Right cardiac atrium (tissue), 5 donors: Measurements from ENCODE around the gene TSPAN14. TPM values are rescaled to one million over a fixed set of nuclear protein-coding genes. Genes with fewer than 3 reads are reported as not detected.

Experiments used
- ATAC-seq, 2 donors: fragments of 200-7000 bp; cut with Tn5 transposase; one replicate each; pipeline versions ENCODE4 v1.8.0 to v1.9.1; 2020; ENCODE audit warnings: moderate library complexity in 2 of 2, mild to moderate bottlenecking in 1 of 2
- DNase-seq, 3 donors: peaks; one replicate each; pipeline ENCODE4 v3.0.0-alpha.2; 2020
- H3K27ac ChIP-seq: one replicate; pipeline ENCODE4 v1.5.1; 2013; ENCODE audit warnings: mild to moderate bottlenecking, low read length, control low read depth, moderate library complexity
- H3K27me3 ChIP-seq: one replicate; pipeline ENCODE4 v1.6.1; 2013; ENCODE audit not compliant: control insufficient read depth, insufficient read depth
- H3K4me1 ChIP-seq: one replicate; pipeline ENCODE4 v1.6.1; 2013; ENCODE audit warnings: low read length; ENCODE audit not compliant: control insufficient read depth, insufficient read depth
- H3K4me3 ChIP-seq: one replicate; pipeline ENCODE4 v1.5.1; 2013; ENCODE audit warnings: low read length, control low read depth
- H3K9me3 ChIP-seq: one replicate; pipeline ENCODE4 v1.6.1; 2013; ENCODE audit warnings: low read length; ENCODE audit not compliant: control insufficient read depth
- WGBS: extraction: QIAGEN DNeasy Blood & Tissue Kit; methylation state at CpG from one replicate; pipeline ENCODE4 v1.1.7; 2013; 5-methylcytosine and 5-hydroxymethylcytosine counted together
- intact Hi-C, 4 donors: fragments of 100-400 bp; cut with DNase I; formaldehyde crosslinking; loops; one replicate each; pipeline versions ENCODE4 v1.11.0 to v1.14.0; 2022 to 2023
- polyA plus RNA-seq: library from polyadenylated mRNA; stranded (reverse); fragments of 200-250 nt; gene quantifications from one replicate; pipeline ENCODE4 v1.2.3, GENCODE V29; 2013
- total RNA-seq, 4 donors: library from RNA; stranded (reverse); fragmentation: NEBNext Ultra II Directional; extraction: Animal tissue kit (Norgen Biotek cat#: 25700); gene quantifications; one replicate each; pipeline ENCODE4 v1.2.1, GENCODE V29; 2021
- donor health status: healthy with polysubstance abuse.
- donor health status: DM: no; HTN: yes; CAD: no.
- donor health status: DM: no; HTN: no; CAD: no.
- donor health status: DM: no; HTN: yes; CAD: no; lungs with severe emphysema.
- donor health status: DM: yes; HTN: yes; CAD: no.

TSPAN14 gene
- total and polyA plus RNA-seq, 5 donors, result 24.4 to 44.1 (median 29.1) TPM

- DNase-seq, result no peak
- H3K4me3 ChIP-seq, result no peak overlapping the region
- intact Hi-C loops, result loop anchor here in 3 of 4 donors (5.0 to 10.0 kb wide), 4 partner anchors 45 to 117 kb away; no protein-coding TSS in a partner anchor
- WGBS, result 68% methylated on average over 13 of the region's 13 CpGs
- no peak for ATAC-seq
- peaks cover 64% of the 10 kb centered on the region for H3K4me1 ChIP-seq
- no peaks in the 10 kb centered on the region for H3K9me3 ChIP-seq
- H3K27me3 ChIP-seq, result no peaks in the 10 kb centered on the region
- H3K27ac ChIP-seq, result peak overlapping the region; percentile 65
Measured at GRCh38 chr10:80501913-80502521, 47.9 kb downstream of the TSPAN14 start.

GRCh38 chr10:80502621-80503583 is 48.8 kb downstream of the TSPAN14 start:
- WGBS, result 80% methylated on average over 13 of the region's 13 CpGs
- no peaks in the 10 kb centered on the region for H3K9me3 ChIP-seq
- peak overlapping the region; percentile 30 for H3K27ac ChIP-seq
- H3K4me1 ChIP-seq, result peaks cover 59% of the 10 kb centered on the region
- intact Hi-C loops, result loop anchor here in 3 of 4 donors (5.0 to 10.0 kb wide), 4 partner anchors 46 to 118 kb away; no protein-coding TSS in a partner anchor
- H3K4me3 ChIP-seq, result no peak overlapping the region
- ATAC-seq (no peak), DNase-seq (no peak)
- H3K27me3 ChIP-seq, result no peaks in the 10 kb centered on the region

GRCh38 chr10:80503584-80504157 is 49.6 kb downstream of the TSPAN14 start:
- Histone ChIP-seq H3K4me1 (peaks cover 52% of the 10 kb centered on the region), H3K27ac (peak overlapping the region; percentile 50), H3K9me3 (no peaks in the 10 kb centered on the region), H3K27me3 (no peaks in the 10 kb centered on the region), H3K4me3 (no peak overlapping the region)
- WGBS, result 75% methylated on average over 7 of the region's 7 CpGs
- DNase-seq (peak in 1 of 3 donors; percentile 45), ATAC-seq (no peak)
- intact Hi-C loops, result loop anchor here in 3 of 4 donors (2.0 to 10.0 kb wide), 6 partner anchors 46 to 119 kb away; no protein-coding TSS in a partner anchor

GRCh38 chr10:80504158-80504811 is 50.2 kb downstream of the TSPAN14 start:
- 58% methylated on average over 7 of the region's 7 CpGs for WGBS
- H3K27ac ChIP-seq, result peak overlapping the region; percentile 82
- peak; percentile 10 to 31 for ATAC-seq
- H3K4me3 ChIP-seq, result no peak overlapping the region
- H3K9me3 ChIP-seq, result no peaks in the 10 kb centered on the region
- intact Hi-C loops, result loop anchor here in 3 of 4 donors (2.0 to 10.0 kb wide), 6 partner anchors 47 to 119 kb away; no protein-coding TSS in a partner anchor
- H3K27me3 ChIP-seq, result no peaks in the 10 kb centered on the region
- DNase-seq, result peak in 2 of 3 donors; percentile 44 to 46
- peaks cover 50% of the 10 kb centered on the region for H3K4me1 ChIP-seq

GRCh38 chr10:80504897-80505465 is 50.9 kb downstream of the TSPAN14 start:
- H3K4me1 ChIP-seq, result peaks cover 46% of the 10 kb centered on the region
- no peak overlapping the region for H3K4me3 ChIP-seq
- H3K9me3 ChIP-seq, result no peaks in the 10 kb centered on the region
- no peaks in the 10 kb centered on the region for H3K27me3 ChIP-seq
- ATAC-seq, result peak in 1 of 2 donors; percentile 0
- 66% methylated on average over 5 of the region's 5 CpGs for WGBS
- DNase-seq, result peak in 2 of 3 donors; percentile 52 to 58
- peak overlapping the region; percentile 82 for H3K27ac ChIP-seq
- intact Hi-C loops, result loop anchor here (2.0 to 10.0 kb wide), 8 partner anchors 48 to 123 kb away; partner anchors contain the start of gene TSPAN14 (in 1 of the 4)

- Histone ChIP-seq H3K9me3 (no peaks in the 10 kb centered on the region), H3K27me3 (no peaks in the 10 kb centered on the region), H3K4me1 (peaks cover 41% of the 10 kb centered on the region), H3K27ac (no peak overlapping the region), H3K4me3 (no peak overlapping the region)
- no peak for ATAC-seq
- intact Hi-C loops, result loop anchor here (5.0 to 10.0 kb wide), 3 partner anchors 54 to 124 kb away; partner anchors contain the start of gene TSPAN14 (in 1 of the 4)
- DNase-seq, result peak in 1 of 3 donors; percentile 29
- WGBS, result 78% methylated on average over 6 of the region's 6 CpGs
Measured at GRCh38 chr10:80506189-80506575, 52.1 kb downstream of the TSPAN14 start.

- intact Hi-C loops, result loop anchor here (5.0 to 10.0 kb wide), 3 partner anchors 55 to 125 kb away; partner anchors contain the start of gene TSPAN14 (in 1 of the 4)
- Histone ChIP-seq H3K27me3 (no peaks in the 10 kb centered on the region), H3K4me3 (no peak overlapping the region), H3K27ac (no peak overlapping the region), H3K4me1 (peaks cover 33% of the 10 kb centered on the region), H3K9me3 (no peaks in the 10 kb centered on the region)
- WGBS, result 84% methylated on average over 13 of the region's 13 CpGs
- peak in 1 of 3 donors; percentile 47 for DNase-seq
- ATAC-seq, result no peak
Measured at GRCh38 chr10:80506836-80507487, 52.9 kb downstream of the TSPAN14 start.

- 78% methylated on average over 8 of the region's 8 CpGs for WGBS
- no peak for ATAC-seq
- intact Hi-C loops, result loop anchor here (5.0 to 10.0 kb wide), 3 partner anchors 57 to 127 kb away; partner anchors contain the start of gene TSPAN14 (in 1 of the 4)
Measured at GRCh38 chr10:80509108-80509402, 54.9 kb downstream of the TSPAN14 start.

GRCh38 chr10:80509403-80510161 is 55.5 kb downstream of the TSPAN14 start:
- Histone ChIP-seq H3K4me1 (peaks cover 12% of the 10 kb centered on the region), H3K4me3 (no peak overlapping the region), H3K9me3 (no peaks in the 10 kb centered on the region), H3K27me3 (no peaks in the 10 kb centered on the region), H3K27ac (peak overlapping the region; percentile 67)
- DNase-seq (peak in 2 of 3 donors; percentile 61 to 62), ATAC-seq (peak; percentile 50 to 85)
- 56% methylated on average over 18 of the region's 18 CpGs for WGBS
- intact Hi-C loops, result loop anchor here (5.0 to 10.0 kb wide), 3 partner anchors 57 to 127 kb away; partner anchors contain the start of gene TSPAN14 (in 1 of the 4)

More at GRCh38 chr10:80509108-80509402, 54.9 kb downstream of the TSPAN14 start:
- H3K27ac ChIP-seq, result peak overlapping the region; percentile 67
- no peaks in the 10 kb centered on the region for H3K9me3 ChIP-seq
- H3K4me3 ChIP-seq, result no peak overlapping the region
- DNase-seq, result no peak
- peaks cover 13% of the 10 kb centered on the region for H3K4me1 ChIP-seq
- no peaks in the 10 kb centered on the region for H3K27me3 ChIP-seq
